HEK293 (cell line): Measurements from ENCODE around the gene COL5A1.

Source experiments
- CTCF ChIA-PET: fragments of 350-600 bp; formaldehyde crosslinking; extraction: SDS; loops from one replicate; lab custom pipeline; 2021; ENCODE audit warnings: antibody characterized with exemption; lab: Yijun Ruan, JAX
- POLR2A ChIA-PET: fragments of 300-600 bp; formaldehyde crosslinking; extraction: SDS; loops from one replicate; lab custom pipeline; 2020; ENCODE audit warnings: antibody characterized with exemption, inconsistent platforms; lab: Yijun Ruan, JAX
- H3K27ac ChIP-seq: fragments of 200-500 bp; sonication (Bioruptor generic); 2 replicates; pipeline ENCODE4 v1.5.1; 2014; ENCODE audit warnings: low read depth, low read length, control low read depth, inconsistent platforms; ENCODE audit errors: extremely low read depth
- H3K36me3 ChIP-seq, 2 experiments: fragments of 200-500 bp in 1 of 2; sonication (Bioruptor generic) in 1 of 2; 1 replicate in 1 of 2; 2 replicates in 1 of 2; pipeline ENCODE4 v1.5.1; 2014 to 2017; ENCODE audit warnings: inconsistent platforms in 2 of 2, low read length in 2 of 2; ENCODE audit not compliant: control insufficient read depth in 2 of 2, insufficient read depth in 1 of 2
- H3K4me1 ChIP-seq: fragments of 200-500 bp; sonication (Bioruptor generic); 2 replicates; pipeline ENCODE4 v1.5.1; 2014; ENCODE audit warnings: mild to moderate bottlenecking, low read length, inconsistent platforms; ENCODE audit not compliant: control insufficient read depth, insufficient read depth
- H3K4me3 ChIP-seq: 2 replicates; pipeline ENCODE4 v1.5.1; 2011; ENCODE audit warnings: low read depth, mild to moderate bottlenecking, control low read depth, low read length, moderate library complexity
- H3K9me3 ChIP-seq: fragments of 200-500 bp; sonication (Bioruptor generic); 2 replicates; pipeline ENCODE4 v1.5.1; 2014; ENCODE audit warnings: low read depth, low read length, inconsistent platforms; ENCODE audit not compliant: control insufficient read depth, insufficient read depth
- BCL6B ChIP-seq: fragments of 450-650 bp; formaldehyde crosslinking; IDR thresholded peaks from 2 replicates; pipeline ENCODE4 v1.5.1; 2017; ENCODE audit warnings: missing biosample characterization, missing genetic modification characterization
- KLF10 ChIP-seq: fragments of 450-650 bp; IDR thresholded peaks from 2 replicates; pipeline ENCODE4 v1.5.1; 2018; ENCODE audit warnings: missing biosample characterization, mild to moderate bottlenecking, missing genetic modification characterization
- ZBTB1 ChIP-seq: fragments of 450-650 bp; formaldehyde crosslinking; IDR thresholded peaks from 2 replicates; pipeline ENCODE4 v1.5.1; 2016; ENCODE audit warnings: missing biosample characterization, missing genetic modification characterization
- ZNF10 ChIP-seq: fragments of 450-650 bp; formaldehyde crosslinking; IDR thresholded peaks from 2 replicates; pipeline ENCODE4 v1.5.1; 2017; ENCODE audit warnings: missing biosample characterization, missing genetic modification characterization
- ZNF132 ChIP-seq: fragments of 450-650 bp; formaldehyde crosslinking; IDR thresholded peaks from 2 replicates; pipeline ENCODE4 v1.5.1; 2017; ENCODE audit warnings: missing biosample characterization, missing genetic modification characterization, borderline replicate concordance
- ZNF140 ChIP-seq: fragments of 450-650 bp; formaldehyde crosslinking; IDR thresholded peaks from 2 replicates; pipeline ENCODE4 v1.5.1; 2016; ENCODE audit warnings: missing biosample characterization, missing genetic modification characterization
- ZNF157 ChIP-seq: fragments of 450-650 bp; formaldehyde crosslinking; IDR thresholded peaks from 2 replicates; pipeline ENCODE4 v1.5.1; 2016; ENCODE audit warnings: missing biosample characterization, missing genetic modification characterization
- ZNF169 ChIP-seq: fragments of 450-650 bp; formaldehyde crosslinking; IDR thresholded peaks from 2 replicates; pipeline ENCODE4 v1.5.1; 2016; ENCODE audit warnings: missing biosample characterization, missing genetic modification characterization
- ZNF248 ChIP-seq: fragments of 450-650 bp; formaldehyde crosslinking; IDR thresholded peaks from 2 replicates; pipeline ENCODE4 v1.5.1; 2017; ENCODE audit warnings: missing biosample characterization, missing genetic modification characterization
- ZNF311 ChIP-seq: fragments of 450-650 bp; formaldehyde crosslinking; IDR thresholded peaks from 2 replicates; pipeline ENCODE4 v1.5.1; 2017; ENCODE audit warnings: missing biosample characterization, missing genetic modification characterization, borderline replicate concordance
- ZNF394 ChIP-seq: fragments of 450-650 bp; formaldehyde crosslinking; IDR thresholded peaks from 2 replicates; pipeline ENCODE4 v1.5.1; 2016; ENCODE audit warnings: missing biosample characterization, missing genetic modification characterization, mild to moderate bottlenecking, moderate library complexity, borderline replicate concordance
- ZNF501 ChIP-seq: fragments of 450-650 bp; formaldehyde crosslinking; IDR thresholded peaks from 2 replicates; pipeline ENCODE4 v1.5.1; 2016; ENCODE audit warnings: missing biosample characterization, missing genetic modification characterization
- ZNF580 ChIP-seq: fragments of 450-650 bp; formaldehyde crosslinking; IDR thresholded peaks from 2 replicates; pipeline ENCODE4 v1.5.1; 2016; ENCODE audit warnings: missing biosample characterization, missing genetic modification characterization
- ZNF791 ChIP-seq: fragments of 450-650 bp; formaldehyde crosslinking; IDR thresholded peaks from 2 replicates; pipeline ENCODE4 v1.5.1; 2016; ENCODE audit warnings: missing biosample characterization, missing genetic modification characterization
- ZNF843 ChIP-seq: fragments of 450-650 bp; formaldehyde crosslinking; IDR thresholded peaks from 2 replicates; pipeline ENCODE4 v1.5.1; 2016; ENCODE audit warnings: missing biosample characterization, missing genetic modification characterization
- TF ChIP-seq, protein P1 (sequence below): fragments of 450-650 bp; formaldehyde crosslinking; IDR thresholded peaks from 2 replicates; pipeline ENCODE4 v1.5.1; 2016; ENCODE audit warnings: missing biosample characterization, missing genetic modification characterization
- TF ChIP-seq, protein P2 (sequence below): fragments of 450-650 bp; formaldehyde crosslinking; IDR thresholded peaks from 2 replicates; pipeline ENCODE4 v1.5.1; 2016; ENCODE audit warnings: missing biosample characterization, missing genetic modification characterization
- TF ChIP-seq, protein P3 (sequence below): fragments of 450-650 bp; formaldehyde crosslinking; IDR thresholded peaks from 2 replicates; pipeline ENCODE4 v1.5.1; 2016; ENCODE audit warnings: missing biosample characterization, missing genetic modification characterization, borderline replicate concordance
- TF ChIP-seq, protein P4 (sequence below): fragments of 450-650 bp; formaldehyde crosslinking; IDR thresholded peaks from 2 replicates; pipeline ENCODE4 v1.5.1; 2016; ENCODE audit warnings: missing biosample characterization, missing genetic modification characterization

Gene COL5A1

DNA sequence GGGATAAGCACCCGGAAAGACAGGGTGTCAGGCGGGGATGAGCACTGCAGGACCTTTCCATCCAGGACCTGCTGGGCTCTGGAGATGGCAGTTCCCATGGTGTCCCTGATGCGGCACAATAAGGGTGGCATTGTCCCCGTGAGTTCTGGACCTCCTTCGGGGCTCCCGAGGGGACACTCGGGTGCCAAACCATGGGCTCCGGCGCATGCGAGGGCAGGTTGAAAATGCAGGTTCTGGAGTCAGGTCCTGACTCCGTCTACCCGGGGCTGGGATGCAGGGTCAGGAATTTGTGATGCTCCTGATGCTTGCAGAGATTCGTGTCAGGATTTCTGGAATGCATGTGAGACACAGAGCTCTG lies 239.7 kb downstream of the COL5A1 start (continued):
- TF ChIP-seq ZNF394: no peak

DNA sequence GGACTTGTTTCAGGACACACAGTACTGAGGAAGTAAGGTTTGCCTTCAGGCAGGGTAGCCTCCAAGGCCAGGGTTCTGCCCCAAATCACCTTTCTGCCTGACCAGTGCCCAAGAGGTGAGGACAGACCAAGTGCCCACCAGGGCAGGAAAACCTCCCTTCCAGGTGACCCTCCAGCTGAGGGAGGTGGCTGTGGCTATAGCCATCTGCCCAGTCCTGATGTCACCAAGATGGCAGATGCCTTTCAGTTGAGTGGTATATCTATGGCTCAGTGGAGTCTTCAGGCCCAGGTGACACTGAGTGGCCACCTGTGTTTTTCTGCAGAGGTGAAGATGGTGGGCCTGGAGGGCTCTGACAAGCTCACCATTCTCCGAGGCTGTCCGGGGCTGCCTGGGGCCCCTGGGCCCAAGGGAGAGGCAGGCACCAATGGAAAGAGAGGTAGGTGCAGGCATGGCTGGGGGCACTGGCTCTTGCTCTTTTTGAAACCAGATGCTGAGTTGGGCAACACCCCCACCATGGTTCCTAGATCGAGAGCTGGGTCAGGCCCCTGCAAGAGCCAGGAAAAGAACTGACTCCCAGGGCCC lies 240.7 kb downstream of the COL5A1 start:
- H3K27ac ChIP-seq: no peak overlapping the region
- TF ChIP-seq BCL6B: no peak
- TF ChIP-seq ZNF140: no peak
- TF ChIP-seq, protein P1, sequence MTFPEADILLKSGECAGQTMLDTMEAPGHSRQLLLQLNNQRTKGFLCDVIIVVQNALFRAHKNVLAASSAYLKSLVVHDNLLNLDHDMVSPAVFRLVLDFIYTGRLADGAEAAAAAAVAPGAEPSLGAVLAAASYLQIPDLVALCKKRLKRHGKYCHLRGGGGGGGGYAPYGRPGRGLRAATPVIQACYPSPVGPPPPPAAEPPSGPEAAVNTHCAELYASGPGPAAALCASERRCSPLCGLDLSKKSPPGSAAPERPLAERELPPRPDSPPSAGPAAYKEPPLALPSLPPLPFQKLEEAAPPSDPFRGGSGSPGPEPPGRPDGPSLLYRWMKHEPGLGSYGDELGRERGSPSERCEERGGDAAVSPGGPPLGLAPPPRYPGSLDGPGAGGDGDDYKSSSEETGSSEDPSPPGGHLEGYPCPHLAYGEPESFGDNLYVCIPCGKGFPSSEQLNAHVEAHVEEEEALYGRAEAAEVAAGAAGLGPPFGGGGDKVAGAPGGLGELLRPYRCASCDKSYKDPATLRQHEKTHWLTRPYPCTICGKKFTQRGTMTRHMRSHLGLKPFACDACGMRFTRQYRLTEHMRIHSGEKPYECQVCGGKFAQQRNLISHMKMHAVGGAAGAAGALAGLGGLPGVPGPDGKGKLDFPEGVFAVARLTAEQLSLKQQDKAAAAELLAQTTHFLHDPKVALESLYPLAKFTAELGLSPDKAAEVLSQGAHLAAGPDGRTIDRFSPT: no peak
- TF ChIP-seq ZNF580 (tag by site-specific recombination): no peak
- no peak for TF ChIP-seq ZNF169 (tag by site-specific recombination)
- TF ChIP-seq ZBTB1 (tag by site-specific recombination): no peak
- no peak for TF ChIP-seq ZNF843
- no peak for TF ChIP-seq ZNF311 (tag by site-specific recombination)
- TF ChIP-seq KLF10: no peak
- no peak for TF ChIP-seq ZNF157 (tag by site-specific recombination)
- no peak for TF ChIP-seq ZNF501 (tag by site-specific recombination)
- no peak for TF ChIP-seq ZNF132 (tag by site-specific recombination)
- TF ChIP-seq, protein P2, sequence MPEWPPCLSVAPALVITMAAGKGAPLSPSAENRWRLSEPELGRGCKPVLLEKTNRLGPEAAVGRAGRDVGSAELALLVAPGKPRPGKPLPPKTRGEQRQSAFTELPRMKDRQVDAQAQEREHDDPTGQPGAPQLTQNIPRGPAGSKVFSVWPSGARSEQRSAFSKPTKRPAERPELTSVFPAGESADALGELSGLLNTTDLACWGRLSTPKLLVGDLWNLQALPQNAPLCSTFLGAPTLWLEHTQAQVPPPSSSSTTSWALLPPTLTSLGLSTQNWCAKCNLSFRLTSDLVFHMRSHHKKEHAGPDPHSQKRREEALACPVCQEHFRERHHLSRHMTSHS: no peak
- no peak for TF ChIP-seq ZNF248 (tag by site-specific recombination)
- no peak for TF ChIP-seq ZNF791 (tag by site-specific recombination)
- TF ChIP-seq, protein P3, sequence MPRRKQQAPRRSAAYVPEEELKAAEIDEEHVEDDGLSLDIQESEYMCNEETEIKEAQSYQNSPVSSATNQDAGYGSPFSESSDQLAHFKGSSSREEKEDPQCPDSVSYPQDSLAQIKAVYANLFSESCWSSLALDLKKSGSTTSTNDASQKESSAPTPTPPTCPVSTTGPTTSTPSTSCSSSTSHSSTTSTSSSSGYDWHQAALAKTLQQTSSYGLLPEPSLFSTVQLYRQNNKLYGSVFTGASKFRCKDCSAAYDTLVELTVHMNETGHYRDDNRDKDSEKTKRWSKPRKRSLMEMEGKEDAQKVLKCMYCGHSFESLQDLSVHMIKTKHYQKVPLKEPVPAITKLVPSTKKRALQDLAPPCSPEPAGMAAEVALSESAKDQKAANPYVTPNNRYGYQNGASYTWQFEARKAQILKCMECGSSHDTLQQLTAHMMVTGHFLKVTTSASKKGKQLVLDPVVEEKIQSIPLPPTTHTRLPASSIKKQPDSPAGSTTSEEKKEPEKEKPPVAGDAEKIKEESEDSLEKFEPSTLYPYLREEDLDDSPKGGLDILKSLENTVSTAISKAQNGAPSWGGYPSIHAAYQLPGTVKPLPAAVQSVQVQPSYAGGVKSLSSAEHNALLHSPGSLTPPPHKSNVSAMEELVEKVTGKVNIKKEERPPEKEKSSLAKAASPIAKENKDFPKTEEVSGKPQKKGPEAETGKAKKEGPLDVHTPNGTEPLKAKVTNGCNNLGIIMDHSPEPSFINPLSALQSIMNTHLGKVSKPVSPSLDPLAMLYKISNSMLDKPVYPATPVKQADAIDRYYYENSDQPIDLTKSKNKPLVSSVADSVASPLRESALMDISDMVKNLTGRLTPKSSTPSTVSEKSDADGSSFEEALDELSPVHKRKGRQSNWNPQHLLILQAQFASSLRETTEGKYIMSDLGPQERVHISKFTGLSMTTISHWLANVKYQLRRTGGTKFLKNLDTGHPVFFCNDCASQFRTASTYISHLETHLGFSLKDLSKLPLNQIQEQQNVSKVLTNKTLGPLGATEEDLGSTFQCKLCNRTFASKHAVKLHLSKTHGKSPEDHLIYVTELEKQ (tag by site-specific recombination): no peak
- TF ChIP-seq, protein P4, sequence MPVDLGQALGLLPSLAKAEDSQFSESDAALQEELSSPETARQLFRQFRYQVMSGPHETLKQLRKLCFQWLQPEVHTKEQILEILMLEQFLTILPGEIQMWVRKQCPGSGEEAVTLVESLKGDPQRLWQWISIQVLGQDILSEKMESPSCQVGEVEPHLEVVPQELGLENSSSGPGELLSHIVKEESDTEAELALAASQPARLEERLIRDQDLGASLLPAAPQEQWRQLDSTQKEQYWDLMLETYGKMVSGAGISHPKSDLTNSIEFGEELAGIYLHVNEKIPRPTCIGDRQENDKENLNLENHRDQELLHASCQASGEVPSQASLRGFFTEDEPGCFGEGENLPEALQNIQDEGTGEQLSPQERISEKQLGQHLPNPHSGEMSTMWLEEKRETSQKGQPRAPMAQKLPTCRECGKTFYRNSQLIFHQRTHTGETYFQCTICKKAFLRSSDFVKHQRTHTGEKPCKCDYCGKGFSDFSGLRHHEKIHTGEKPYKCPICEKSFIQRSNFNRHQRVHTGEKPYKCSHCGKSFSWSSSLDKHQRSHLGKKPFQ (tag by site-specific recombination): no peak
- TF ChIP-seq ZNF10: no peak
- ChIA-PET CTCF (interaction anchor here (0.8 to 1.0 kb wide), 2 partner anchors 14 to 566 kb away, joined by 3 read pairs; no protein-coding TSS in a partner anchor), POLR2A (no interaction called here)
- H3K4me1 ChIP-seq: no peaks in the 10 kb centered on the region
- H3K9me3 ChIP-seq: no peaks in the 10 kb centered on the region
- H3K4me3 ChIP-seq: no peak overlapping the region
- no peaks in the 10 kb centered on the region for H3K36me3 ChIP-seq
